GM15510 (cell line): ENCODE measurements around the gene GNG7.

Experiments
- POLR2A ChIP-seq: IDR thresholded peaks from 3 replicates; pipeline ENCODE4 v1.6.1; 2011; ENCODE audit warnings: borderline replicate concordance; ENCODE audit not compliant: insufficient read length; ENCODE audit errors: extremely low read depth

GNG7 gene

GRCh38 chr19:2540646-2541454 is 161.6 kb downstream of the GNG7 start:
- TF ChIP-seq POLR2A, result no peak

- TF ChIP-seq POLR2A, result no peak
Observed at GRCh38 chr19:2540251-2540645, 162.2 kb downstream of the GNG7 start.

GRCh38 chr19:2538096-2538757 is 164.3 kb downstream of the GNG7 start:
- TF ChIP-seq POLR2A, result no peak

- TF ChIP-seq POLR2A, result no peak
Observed at GRCh38 chr19:2536461-2536860, 166.0 kb downstream of the GNG7 start.

- TF ChIP-seq POLR2A, result no peak
Observed at GRCh38 chr19:2534423-2535013, 168.0 kb downstream of the GNG7 start.

GRCh38 chr19:2533686-2534422 is 168.6 kb downstream of the GNG7 start:
- TF ChIP-seq POLR2A, result no peak

GRCh38 chr19:2533072-2533425 is 169.4 kb downstream of the GNG7 start:
- no peak for TF ChIP-seq POLR2A

- TF ChIP-seq POLR2A, result no peak
Observed at GRCh38 chr19:2532252-2533071, 170.0 kb downstream of the GNG7 start.

- no peak for TF ChIP-seq POLR2A
Observed at GRCh38 chr19:2529473-2529918, 173.0 kb downstream of the GNG7 start.

- no peak for TF ChIP-seq POLR2A
Observed at GRCh38 chr19:2528675-2529101, 173.8 kb downstream of the GNG7 start.

- no peak for TF ChIP-seq POLR2A
Observed at GRCh38 chr19:2527686-2528085, 174.8 kb downstream of the GNG7 start.

GRCh38 chr19:2527171-2527570 is 175.3 kb downstream of the GNG7 start:
- no peak for TF ChIP-seq POLR2A

- TF ChIP-seq POLR2A, result no peak
Observed at GRCh38 chr19:2524840-2525723, 177.4 kb downstream of the GNG7 start.
